ENCODE results near the gene RGL1.

The RGL1 gene

GRCh38 chr1:183877053-183877720 lies 72.3 kb downstream of the RGL1 start:
- H3K9ac ChIP-seq (ENCODE audit: low read depth, low read length, poor library complexity, severe bottlenecking) = no peak overlapping the region
- no peaks in the 10 kb centered on the region for H3K27me3 ChIP-seq (ENCODE audit: insufficient read depth, low read length, poor library complexity, severe bottlenecking)
- H3F3A ChIP-seq (ENCODE audit: low read depth) = no peaks in the 10 kb centered on the region
- 0 out of 2 replicates have a peak overlapping the region, but pooled peaks have one; percentile 3 for H2AFZ ChIP-seq (ENCODE audit: low read length)
- no peak overlapping the region for H3K4me2 ChIP-seq (ENCODE audit: low read depth, low read length, poor library complexity, severe bottlenecking)
- H3K9me2 ChIP-seq (replicated peaks; ENCODE audit: low read depth, low read length) = no peaks in the 10 kb centered on the region
- no peaks in the 10 kb centered on the region for H3K9me3 ChIP-seq (ENCODE audit: insufficient read depth, low read depth, low read length)
- no peaks in the 10 kb centered on the region for H3K79me2 ChIP-seq (ENCODE audit: insufficient read depth, low read length)
- peaks cover 27% of the 10 kb centered on the region for H3K4me1 ChIP-seq (ENCODE audit: insufficient read depth, low read length, poor library complexity, severe bottlenecking)
- no peaks in the 10 kb centered on the region for H4K20me1 ChIP-seq (ENCODE audit: insufficient read depth, low read length, poor library complexity, severe bottlenecking)
- H3K36me3 ChIP-seq (ENCODE audit: insufficient read depth, low read length) = no peaks in the 10 kb centered on the region
- TF ChIP-seq CTCF (conservative IDR thresholded peaks at IDR 0.05; ENCODE audit: low read length) (no peak), EZH2phosphoT487 (IDR thresholded peaks at IDR 0.05; ENCODE audit: borderline replicate concordance) (no peak)
- no peak overlapping the region for H3K4me3 ChIP-seq (ENCODE audit: low read length, poor library complexity, severe bottlenecking)

- Histone ChIP-seq H3K79me2 (ENCODE audit: insufficient read depth, low read length) (no peaks in the 10 kb centered on the region), H3K9ac (ENCODE audit: low read depth, low read length, poor library complexity, severe bottlenecking) (no peak overlapping the region), H2AFZ (ENCODE audit: low read length) (no peak overlapping the region), H3K4me2 (ENCODE audit: low read depth, low read length, poor library complexity, severe bottlenecking) (no peak overlapping the region), H3K4me3 (ENCODE audit: low read length, poor library complexity, severe bottlenecking) (no peak overlapping the region), H3F3A (ENCODE audit: low read depth) (no peaks in the 10 kb centered on the region), H3K4me1 (ENCODE audit: insufficient read depth, low read length, poor library complexity, severe bottlenecking) (peaks cover 10% of the 10 kb centered on the region), H4K20me1 (ENCODE audit: insufficient read depth, low read length, poor library complexity, severe bottlenecking) (no peaks in the 10 kb centered on the region), H3K27me3 (ENCODE audit: insufficient read depth, low read length, poor library complexity, severe bottlenecking) (no peaks in the 10 kb centered on the region), H3K9me3 (ENCODE audit: insufficient read depth, low read depth, low read length) (no peaks in the 10 kb centered on the region), H3K9me2 (replicated peaks; ENCODE audit: low read depth, low read length) (no peaks in the 10 kb centered on the region), H3K36me3 (ENCODE audit: insufficient read depth, low read length) (no peaks in the 10 kb centered on the region)
- TF ChIP-seq EZH2phosphoT487 (IDR thresholded peaks at IDR 0.05; ENCODE audit: borderline replicate concordance) (no peak), CTCF (conservative IDR thresholded peaks at IDR 0.05; ENCODE audit: low read length) (no peak)
Observed at GRCh38 chr1:183879494-183879893, 74.6 kb downstream of the RGL1 start.

GRCh38 chr1:183879966-183880365 lies 75.0 kb downstream of the RGL1 start:
- Histone ChIP-seq H3K4me1 (ENCODE audit: insufficient read depth, low read length, poor library complexity, severe bottlenecking) (peaks cover 7% of the 10 kb centered on the region), H3K4me2 (ENCODE audit: low read depth, low read length, poor library complexity, severe bottlenecking) (no peak overlapping the region), H3K36me3 (ENCODE audit: insufficient read depth, low read length) (no peaks in the 10 kb centered on the region), H4K20me1 (ENCODE audit: insufficient read depth, low read length, poor library complexity, severe bottlenecking) (no peaks in the 10 kb centered on the region), H3K9me3 (ENCODE audit: insufficient read depth, low read depth, low read length) (no peaks in the 10 kb centered on the region), H3K9ac (ENCODE audit: low read depth, low read length, poor library complexity, severe bottlenecking) (no peak overlapping the region), H3K79me2 (ENCODE audit: insufficient read depth, low read length) (no peaks in the 10 kb centered on the region), H3K4me3 (ENCODE audit: low read length, poor library complexity, severe bottlenecking) (no peak overlapping the region), H2AFZ (ENCODE audit: low read length) (no peak overlapping the region), H3F3A (ENCODE audit: low read depth) (no peaks in the 10 kb centered on the region), H3K9me2 (replicated peaks; ENCODE audit: low read depth, low read length) (no peaks in the 10 kb centered on the region), H3K27me3 (ENCODE audit: insufficient read depth, low read length, poor library complexity, severe bottlenecking) (no peaks in the 10 kb centered on the region)
- TF ChIP-seq EZH2phosphoT487 (IDR thresholded peaks at IDR 0.05; ENCODE audit: borderline replicate concordance) = no peak
- no peak for TF ChIP-seq CTCF (conservative IDR thresholded peaks at IDR 0.05; ENCODE audit: low read length)
